Effector memory CD8-positive, alpha-beta T cell (primary cell): ENCODE measurements around the gene NUP98.
A peak's percentile ranks its signal among the peaks of the same experiment; 100 is the strongest.
"Not testable (repeated sequence)": the region's sequence is repeated elsewhere in the genome, so short reads cannot be mapped to it uniquely, and the experiment has no call there.

ENCODE experiments used
- ATAC-seq: fragments of 150-1000 bp; cut with Tn5 transposase; replicated peaks from 2 replicates; pipeline ENCODE4 v1.10.0; 2021; ENCODE audit warnings: mild to moderate bottlenecking, moderate library complexity
- DNase-seq, 3 experiments: peaks; one replicate each; pipeline ENCODE4 v3.0.0; 2021
- H3K27ac Mint-ChIP-seq, 2 donors: one replicate each; pipeline ENCODE4 v1.8.0; 2022; ENCODE audit warnings: mild to moderate bottlenecking in 2 of 2, mixed read lengths in 2 of 2, moderate library complexity in 2 of 2
- H3K27me3 Mint-ChIP-seq, 2 donors: one replicate each; pipeline ENCODE4 v1.8.0; 2022; ENCODE audit warnings: mixed read lengths in 2 of 2
- H3K36me3 Mint-ChIP-seq: one replicate; pipeline ENCODE4 v1.8.0; 2022; ENCODE audit warnings: mild to moderate bottlenecking, moderate library complexity, mixed read lengths; ENCODE audit not compliant: insufficient read depth
- H3K4me1 Mint-ChIP-seq, 2 donors: one replicate each; pipeline ENCODE4 v1.8.0; 2022; ENCODE audit warnings: low read depth in 2 of 2, mixed read lengths in 2 of 2
- H3K4me3 Mint-ChIP-seq, 2 donors: one replicate each; pipeline ENCODE4 v1.8.0; 2022; ENCODE audit warnings: mild to moderate bottlenecking in 2 of 2, mixed read lengths in 2 of 2, moderate library complexity in 2 of 2
- H3K9me3 Mint-ChIP-seq, 2 donors: one replicate each; pipeline ENCODE4 v1.8.0; 2022; ENCODE audit warnings: mixed read lengths in 2 of 2

NUP98 gene

DNA sequence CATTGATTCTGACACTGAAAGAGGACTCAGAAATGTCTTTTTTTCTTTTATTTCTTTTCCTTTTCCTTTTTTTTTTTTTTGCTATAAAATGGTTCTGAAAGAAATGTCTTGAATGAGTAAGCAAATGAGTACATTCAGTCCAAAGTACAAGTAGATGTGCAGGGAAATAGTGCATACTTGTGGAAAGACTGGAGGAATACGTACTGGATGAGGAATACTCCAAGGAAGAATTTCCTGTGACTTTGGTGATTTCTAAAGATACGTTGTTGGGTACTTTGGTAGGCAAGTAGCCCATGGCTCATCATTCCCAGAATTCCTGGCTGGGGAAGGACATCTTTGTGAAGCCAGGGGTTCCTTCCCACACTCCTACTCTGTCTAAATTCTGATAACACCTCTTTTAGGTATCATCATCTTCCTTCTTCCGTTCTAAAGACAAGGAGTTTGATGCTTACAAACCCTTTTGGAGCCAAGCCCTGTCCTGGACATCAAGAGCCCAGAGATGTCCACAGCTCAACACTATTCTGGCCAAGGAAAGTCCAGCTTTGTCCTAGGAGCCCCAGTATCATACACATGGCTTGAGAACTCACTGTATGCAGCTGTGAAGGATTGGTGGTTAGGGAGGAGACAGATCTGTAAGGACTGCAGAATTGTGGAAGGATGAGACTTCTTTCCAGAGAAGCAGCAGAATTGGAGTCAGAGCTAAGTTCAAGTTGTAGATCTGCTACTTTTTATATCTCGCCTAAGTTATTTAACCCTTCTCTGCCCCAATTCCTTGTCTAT, 4.8 kb upstream of the NUP98 start:
- Mint-ChIP-seq H3K4me3 (no peak overlapping the region), H3K27me3 (no peaks in the 10 kb centered on the region), H3K4me1 (peaks cover 4 to 5% of the 10 kb centered on the region in 2 donors), H3K9me3 (no peaks in the 10 kb centered on the region), H3K36me3 (peaks cover 15% of the 10 kb centered on the region), H3K27ac (no peak overlapping the region)
- DNase-seq (no peak), ATAC-seq (no peak)

DNA sequence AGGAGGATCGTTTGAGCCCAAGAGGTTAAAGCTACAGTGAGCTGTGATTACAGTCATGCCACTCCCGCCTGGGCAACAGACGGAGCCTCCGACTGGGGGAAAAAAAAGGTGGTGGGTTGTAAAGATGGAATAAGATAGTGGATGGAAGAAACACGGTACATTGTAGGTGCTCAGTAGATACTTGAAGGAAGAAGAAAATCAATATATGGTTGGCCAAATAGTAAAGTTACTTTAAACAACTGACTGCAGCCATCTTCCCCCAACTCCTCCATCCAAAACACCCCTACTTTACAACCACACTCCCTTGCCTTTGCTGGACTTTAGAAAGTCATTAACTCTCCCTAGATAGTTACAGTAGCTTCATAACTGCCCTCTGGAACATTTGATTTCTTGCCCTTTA, 2.5 kb upstream of the NUP98 start:
- H3K4me1 Mint-ChIP-seq, result peaks cover 14 to 24% of the 10 kb centered on the region in 2 donors
- no peaks in the 10 kb centered on the region for H3K27me3 Mint-ChIP-seq
- no peak overlapping the region for H3K4me3 Mint-ChIP-seq
- ATAC-seq (no peak), DNase-seq (no peak)
- H3K27ac Mint-ChIP-seq, result no peak overlapping the region
- no peaks in the 10 kb centered on the region for H3K9me3 Mint-ChIP-seq
- H3K36me3 Mint-ChIP-seq, result peaks cover 32% of the 10 kb centered on the region

DNA sequence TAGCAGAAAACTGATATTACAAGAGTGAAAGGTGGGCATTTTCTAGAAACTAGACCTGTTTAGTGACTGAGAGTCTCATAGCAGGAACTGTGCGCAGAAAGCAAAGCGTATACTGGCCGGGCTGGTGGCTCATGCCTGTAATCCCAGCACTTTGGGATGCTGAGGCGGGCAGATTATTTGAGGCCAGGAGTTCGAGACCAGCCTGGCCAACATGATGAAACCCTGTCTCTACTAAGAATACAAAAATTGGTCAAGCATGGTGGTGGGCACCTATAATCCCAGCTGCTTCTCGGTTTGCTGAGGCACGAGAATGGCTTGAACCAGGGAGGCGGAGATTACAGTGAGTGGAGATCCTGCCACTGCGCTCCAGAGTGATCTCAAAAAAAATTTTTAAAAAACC, 1.8 kb upstream of the NUP98 start:
- DNase-seq (no peak), ATAC-seq (no peak)
- Mint-ChIP-seq H3K27ac (peak overlapping the region in 1 of 2 donors; percentile 97), H3K27me3 (no peaks in the 10 kb centered on the region), H3K9me3 (no peaks in the 10 kb centered on the region), H3K4me1 (peaks cover 18 to 32% of the 10 kb centered on the region in 2 donors), H3K4me3 (peak overlapping the region; percentile 91 to 93), H3K36me3 (peaks cover 36% of the 10 kb centered on the region)

DNA sequence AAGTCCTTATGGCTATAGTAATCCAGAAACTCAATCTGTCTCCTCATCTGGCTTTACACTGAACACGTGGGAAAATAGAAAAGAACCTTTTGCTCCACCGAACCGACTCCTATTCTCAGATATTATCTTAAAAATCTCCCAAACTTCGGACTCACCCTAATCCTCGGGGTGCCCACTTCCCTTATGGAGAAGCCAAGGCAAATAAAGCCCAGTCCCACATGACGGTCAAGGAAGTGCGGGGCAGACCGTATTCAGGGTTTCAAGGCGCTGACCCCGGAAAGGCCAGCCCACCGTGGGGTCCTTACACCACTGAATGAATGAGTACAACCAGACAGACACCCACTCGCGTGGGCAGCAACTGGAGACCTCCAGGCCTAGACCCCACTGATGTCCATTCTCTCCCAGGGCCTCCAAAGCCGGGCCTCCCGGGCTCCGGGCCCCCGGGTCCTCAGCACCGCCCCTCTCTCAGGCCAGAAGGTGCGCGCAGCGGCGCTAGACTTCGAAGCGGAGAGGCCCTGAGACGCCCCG, 489 bp downstream of the NUP98 start:
- Mint-ChIP-seq H3K4me3 (peak overlapping the region; percentile 91 to 93), H3K4me1 (peaks cover 18 to 39% of the 10 kb centered on the region in 2 donors), H3K9me3 (no peaks in the 10 kb centered on the region), H3K36me3 (peaks cover 52% of the 10 kb centered on the region), H3K27ac (peak overlapping the region; percentile 97), H3K27me3 (no peaks in the 10 kb centered on the region)
- DNase-seq, result no peak
- ATAC-seq, result no peak

DNA sequence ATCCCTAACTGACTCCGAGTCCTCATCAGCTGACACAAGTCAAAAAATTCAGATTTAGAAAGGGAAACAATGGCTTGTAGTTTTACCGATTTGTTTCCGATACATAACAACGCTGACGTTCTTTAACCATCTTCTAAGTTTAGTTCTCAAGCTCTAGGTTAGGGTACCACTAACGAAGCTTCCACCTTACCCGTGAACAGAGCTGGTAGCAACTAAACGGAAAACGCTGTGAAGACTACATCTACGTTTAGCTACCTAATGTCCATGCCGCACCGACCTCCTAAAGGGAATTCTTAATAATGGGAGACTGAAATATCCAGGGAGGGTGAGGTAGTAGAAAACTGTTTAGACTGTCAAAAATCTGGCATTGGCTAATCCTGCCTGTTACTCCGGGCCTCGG, 1.0 kb downstream of the NUP98 start:
- peak in 1 of 3 experiments; percentile 10 for DNase-seq
- Mint-ChIP-seq H3K4me3 (peak overlapping the region; percentile 91 to 93), H3K9me3 (no peaks in the 10 kb centered on the region), H3K4me1 (peaks cover 18 to 39% of the 10 kb centered on the region in 2 donors), H3K36me3 (peaks cover 57% of the 10 kb centered on the region), H3K27ac (peak overlapping the region; percentile 97), H3K27me3 (no peaks in the 10 kb centered on the region)
- no peak for ATAC-seq

DNA sequence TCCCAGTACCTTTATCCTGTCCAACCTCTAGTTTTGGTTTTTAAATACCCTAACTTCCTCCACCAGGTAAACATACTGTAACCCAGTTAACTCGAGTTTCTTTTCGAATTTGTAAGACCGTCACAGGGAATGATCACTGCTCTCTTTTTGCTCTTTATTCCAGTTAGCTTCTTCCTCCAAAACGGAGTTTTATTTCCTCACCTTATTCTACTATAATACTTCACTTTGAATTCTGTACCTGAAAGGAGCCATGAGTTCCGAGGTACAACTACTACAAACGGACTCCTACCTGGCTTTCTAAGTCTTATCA, 1.4 kb downstream of the NUP98 start:
- ATAC-seq (no peak), DNase-seq (no peak)
- Mint-ChIP-seq H3K27ac (peak overlapping the region; percentile 97), H3K27me3 (no peaks in the 10 kb centered on the region), H3K36me3 (peaks cover 61% of the 10 kb centered on the region), H3K4me3 (peak overlapping the region; percentile 91 to 93), H3K9me3 (no peaks in the 10 kb centered on the region), H3K4me1 (peaks cover 18 to 39% of the 10 kb centered on the region in 2 donors)

DNA sequence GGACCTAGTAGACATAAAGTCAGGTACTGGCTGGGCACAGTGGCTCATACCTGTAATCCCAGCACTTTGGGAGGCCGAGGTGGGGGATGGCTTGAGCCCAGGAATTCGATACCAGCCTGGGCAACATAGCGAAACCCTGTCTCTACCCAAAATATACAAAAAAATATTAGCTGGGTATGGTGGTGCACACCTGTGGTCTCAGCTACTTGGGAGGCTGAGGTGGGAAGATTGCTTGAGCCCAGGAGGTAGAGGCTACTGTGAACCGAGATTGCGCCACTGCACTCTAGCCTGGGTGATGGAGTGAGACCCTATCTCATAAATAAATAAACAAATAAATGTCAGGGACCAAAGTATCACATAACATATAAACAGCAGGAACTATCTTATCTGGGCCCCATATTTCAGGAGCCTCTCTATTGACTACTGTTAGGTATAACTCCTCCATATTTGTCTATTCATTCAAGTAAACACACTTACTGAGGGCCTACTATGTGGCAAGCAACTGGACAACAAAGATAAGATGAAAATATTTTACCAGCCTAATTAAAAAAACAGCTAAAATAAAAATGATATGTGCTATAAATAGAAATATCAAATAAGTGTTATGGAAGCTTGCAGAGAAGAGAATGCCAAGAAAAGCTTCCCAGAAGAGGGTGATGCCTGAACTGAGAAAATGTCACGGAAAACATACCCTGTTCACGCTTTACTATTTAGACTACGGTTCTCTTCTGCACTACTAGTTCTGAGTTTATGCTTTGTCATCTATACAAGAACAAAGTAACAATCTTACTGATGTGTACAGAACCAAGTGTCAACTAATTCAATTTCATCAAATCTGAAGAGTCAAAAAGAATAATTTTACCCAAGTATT, 2.0 kb downstream of the NUP98 start:
- DNase-seq (no peak), ATAC-seq (no peak)
- Mint-ChIP-seq H3K9me3 (no peaks in the 10 kb centered on the region), H3K27ac (peak overlapping the region; percentile 97), H3K4me1 (peaks cover 18 to 39% of the 10 kb centered on the region in 2 donors), H3K36me3 (peaks cover 67% of the 10 kb centered on the region), H3K4me3 (peak overlapping the region; percentile 91 to 93), H3K27me3 (no peaks in the 10 kb centered on the region)

DNA sequence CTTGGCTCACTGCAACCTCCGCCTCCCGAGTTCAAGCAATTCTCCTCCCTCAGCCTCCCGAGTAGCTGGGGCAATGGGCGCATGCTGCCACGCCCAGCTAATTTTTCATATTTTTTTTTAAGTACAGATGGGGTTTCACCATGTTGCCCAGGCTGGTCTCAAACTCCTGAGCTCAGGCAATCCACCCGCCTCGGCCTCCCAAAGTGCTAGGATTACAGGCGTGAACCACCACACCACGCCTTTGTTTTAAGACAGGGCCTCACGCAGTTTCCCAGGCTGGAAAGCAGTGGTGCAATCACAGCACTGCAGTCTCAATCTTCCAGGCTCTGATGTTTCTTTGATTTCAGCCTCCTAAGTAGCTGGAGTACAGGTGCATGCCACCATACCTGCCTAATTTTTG, 3.0 kb downstream of the NUP98 start:
- not testable (repeated sequence) for H3K27me3 Mint-ChIP-seq, ATAC-seq, H3K4me3 Mint-ChIP-seq, DNase-seq, H3K9me3 Mint-ChIP-seq
- H3K36me3 Mint-ChIP-seq, result peaks cover 75% of the 10 kb centered on the region
- peaks cover 24 to 45% of the 10 kb centered on the region in 2 donors for H3K4me1 Mint-ChIP-seq
- peak overlapping the region in 1 of 2 donors; percentile 75 for H3K27ac Mint-ChIP-seq

DNA sequence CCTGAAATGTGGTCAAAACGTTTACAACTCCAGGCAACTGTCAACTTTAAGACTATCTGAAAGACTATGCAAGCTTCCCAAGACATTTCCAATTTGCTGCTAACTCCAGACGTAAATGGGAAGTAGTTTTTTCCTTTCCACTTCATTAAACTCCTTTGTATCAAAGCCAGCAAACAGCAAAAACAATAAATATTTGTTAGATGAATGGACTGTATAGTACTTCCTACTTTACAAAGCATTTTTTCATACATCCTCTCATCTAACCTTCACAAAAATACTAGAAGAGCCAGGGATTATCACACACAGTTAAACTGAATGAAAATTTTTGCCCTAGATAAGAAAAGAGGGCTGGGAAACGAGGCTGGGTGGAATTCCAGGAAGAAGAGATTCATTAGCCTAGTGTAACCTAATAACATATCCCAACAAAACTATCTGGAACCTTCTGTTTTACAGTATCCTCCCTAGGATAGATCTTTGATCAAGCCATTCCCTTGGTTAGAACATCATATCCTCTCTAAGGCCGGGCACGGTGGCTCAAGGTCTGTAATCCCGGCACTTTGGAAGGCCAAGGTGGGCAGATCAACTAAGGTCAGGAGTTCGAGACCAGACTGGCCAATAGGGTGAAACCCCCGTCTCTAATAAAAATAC, 10.4 kb downstream of the NUP98 start:
- H3K27me3 Mint-ChIP-seq, result no peaks in the 10 kb centered on the region
- peak overlapping the region in 1 of 2 donors; percentile 1 for H3K4me3 Mint-ChIP-seq
- H3K36me3 Mint-ChIP-seq, result peaks cover 58% of the 10 kb centered on the region
- H3K4me1 Mint-ChIP-seq, result peaks cover 30 to 64% of the 10 kb centered on the region in 2 donors
- H3K27ac Mint-ChIP-seq, result peak overlapping the region; percentile 93 to 96
- no peaks in the 10 kb centered on the region for H3K9me3 Mint-ChIP-seq
- ATAC-seq (no peak), DNase-seq (no peak)

DNA sequence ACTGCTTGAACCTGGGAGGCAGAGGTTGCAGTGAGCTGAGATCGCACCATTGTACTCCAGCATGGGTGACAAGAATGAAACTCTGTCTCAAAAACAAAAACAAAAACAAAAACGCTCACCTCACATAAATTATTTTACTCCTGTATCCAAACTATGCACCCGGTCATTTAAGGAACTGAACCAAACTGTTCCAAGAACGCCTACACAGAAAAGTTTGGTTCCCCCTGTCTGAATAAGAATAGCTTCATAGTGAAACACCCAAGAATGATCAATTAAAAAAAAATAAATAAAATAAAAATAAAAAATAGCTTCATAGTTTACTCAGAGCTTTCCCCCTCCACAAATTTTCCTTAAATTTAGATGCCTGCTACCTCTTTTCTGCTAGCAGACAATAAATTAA, 13.7 kb downstream of the NUP98 start:
- ATAC-seq (no peak), DNase-seq (no peak)
- H3K4me3 Mint-ChIP-seq, result no peak overlapping the region
- peak overlapping the region; percentile 21 to 93 for H3K27ac Mint-ChIP-seq
- H3K27me3 Mint-ChIP-seq, result no peaks in the 10 kb centered on the region
- no peaks in the 10 kb centered on the region for H3K9me3 Mint-ChIP-seq
- H3K36me3 Mint-ChIP-seq, result peaks cover 64% of the 10 kb centered on the region
- H3K4me1 Mint-ChIP-seq, result peaks cover 20 to 57% of the 10 kb centered on the region in 2 donors

DNA sequence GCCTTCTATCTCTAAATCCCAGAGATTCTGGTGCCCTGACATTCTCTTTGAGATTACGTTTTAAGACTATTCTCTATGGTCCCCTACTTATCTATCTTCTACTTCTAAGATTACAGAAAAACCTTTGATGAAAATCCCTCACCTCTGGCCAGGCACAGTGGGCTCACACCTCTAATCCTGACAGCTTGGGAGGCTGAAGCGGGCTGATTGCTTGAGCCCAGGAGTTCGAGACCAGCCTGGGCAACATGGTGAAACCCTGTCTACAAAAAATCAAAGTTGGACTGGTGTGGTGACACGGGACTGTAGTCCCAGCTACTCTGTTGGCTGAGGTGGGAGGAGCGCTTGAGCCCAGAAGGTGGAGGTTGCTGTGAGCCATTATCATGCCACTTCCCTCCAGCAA, 14.4 kb downstream of the NUP98 start:
- H3K36me3 Mint-ChIP-seq, result peaks cover 64% of the 10 kb centered on the region
- H3K9me3 Mint-ChIP-seq, result no peaks in the 10 kb centered on the region
- no peak for DNase-seq
- ATAC-seq, result no peak
- no peaks in the 10 kb centered on the region for H3K27me3 Mint-ChIP-seq
- H3K4me1 Mint-ChIP-seq, result peaks cover 18 to 53% of the 10 kb centered on the region in 2 donors
- H3K27ac Mint-ChIP-seq, result peak overlapping the region; percentile 21 to 79
- no peak overlapping the region for H3K4me3 Mint-ChIP-seq

DNA sequence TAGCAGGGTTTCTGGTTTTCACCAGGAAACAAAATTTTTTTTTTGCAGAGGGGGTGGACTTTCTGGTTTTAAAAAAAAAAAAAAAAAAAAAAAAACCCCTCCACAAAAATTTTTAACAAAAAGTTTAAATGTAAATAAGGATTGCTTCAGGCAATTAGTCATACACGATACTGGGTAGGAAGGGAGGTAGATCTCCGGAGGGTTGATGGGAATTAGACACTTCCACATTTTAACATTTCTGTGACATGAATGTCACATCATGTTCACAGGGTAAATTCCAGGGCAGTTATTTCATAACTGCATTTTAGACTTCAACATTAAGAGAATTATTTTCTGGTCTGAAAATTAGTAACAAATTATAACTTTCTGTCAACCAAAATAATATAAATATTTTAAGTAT, 15.9 kb downstream of the NUP98 start:
- Mint-ChIP-seq H3K9me3 (no peaks in the 10 kb centered on the region), H3K36me3 (peaks cover 69% of the 10 kb centered on the region), H3K27me3 (no peaks in the 10 kb centered on the region), H3K27ac (peak overlapping the region; percentile 78 to 79), H3K4me3 (peak overlapping the region in 1 of 2 donors; percentile 15), H3K4me1 (peaks cover 12 to 44% of the 10 kb centered on the region in 2 donors)
- DNase-seq (no peak), ATAC-seq (no peak)

DNA sequence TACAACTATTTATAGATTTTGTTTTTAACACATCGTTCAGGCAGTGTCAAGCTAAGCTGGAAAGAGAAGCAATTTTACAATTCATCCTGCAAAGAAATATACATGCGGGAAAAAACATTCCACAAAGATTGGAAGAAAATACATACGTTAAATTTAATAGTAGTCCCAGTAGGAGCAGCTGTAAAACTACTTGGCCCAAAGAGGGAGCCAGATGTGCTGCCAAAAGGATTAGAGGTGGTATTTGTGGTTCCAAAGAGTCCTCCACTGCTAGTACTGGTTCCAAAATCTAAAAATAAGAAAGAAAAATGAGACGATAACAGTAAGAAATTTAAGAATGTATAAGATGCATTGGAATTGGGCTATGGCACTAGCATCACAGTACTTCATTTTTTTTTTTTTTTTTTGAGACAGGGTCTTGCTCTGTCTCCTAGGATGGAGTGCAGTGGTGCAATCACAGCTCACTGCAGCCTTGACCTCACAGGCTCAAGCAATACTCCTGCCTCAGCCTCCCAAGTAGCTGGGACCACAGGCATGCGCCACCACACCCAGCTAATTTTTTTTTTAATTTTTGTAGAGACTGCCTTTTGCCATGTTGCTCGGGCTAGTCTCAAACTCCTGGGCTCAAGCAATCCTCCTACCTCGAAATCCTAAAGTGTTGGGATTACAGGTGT, 21.5 kb downstream of the NUP98 start:
- ATAC-seq, result no peak
- Mint-ChIP-seq H3K27me3 (no peaks in the 10 kb centered on the region), H3K4me1 (peaks cover 0 to 13% of the 10 kb centered on the region in 2 donors), H3K27ac (no peak overlapping the region), H3K4me3 (no peak overlapping the region), H3K9me3 (no peaks in the 10 kb centered on the region), H3K36me3 (peaks cover 98% of the 10 kb centered on the region)
- no peak for DNase-seq
